ENCODE results near the gene ADAM12. TPM values are rescaled to one million over a fixed set of nuclear protein-coding genes. Genes with fewer than 3 reads are reported as not detected.

ADAM12 gene
- polyA plus RNA-seq, 3 donors, result 0.05 TPM; not detected in 2

DNA sequence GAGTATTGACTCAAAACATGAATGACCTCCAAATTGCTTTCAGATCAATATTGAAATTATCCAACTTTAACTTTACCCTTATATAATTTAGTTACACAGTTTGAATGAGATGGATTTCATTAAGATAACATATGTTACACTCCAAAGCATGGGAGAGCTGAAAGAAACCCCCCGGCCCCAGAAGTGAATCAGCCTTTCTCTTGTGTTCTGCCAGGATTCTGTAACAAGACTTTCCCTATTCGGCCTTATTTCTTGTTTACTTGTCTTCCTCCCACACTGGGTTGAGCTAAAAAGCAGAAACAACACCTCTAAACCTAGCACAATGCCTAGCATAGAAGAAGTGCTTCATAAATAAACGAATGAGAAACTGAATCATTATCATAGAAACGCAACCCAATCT, 224.8 kb downstream of the ADAM12 start:
- H3K9me3 ChIP-seq (replicated peaks in 1 of 2; ENCODE audit: control insufficient read depth in 1 of 2, insufficient read depth in 1 of 2, low read length in 2 of 2), result no peaks in the 10 kb centered on the region
- intact Hi-C loops (cut with micrococcal nuclease), result no loop called here
- no peak overlapping the region for H3K4me3 ChIP-seq (replicated peaks in 1 of 3; ENCODE audit: low read depth in 2 of 3, low read length in 3 of 3)
- Mint-ChIP-seq H3K9me3 (peaks cover 0 to 10% (median 4%) of the 10 kb centered on the region in 7 donors), H3K36me3 (no peaks in the 10 kb centered on the region), H3K4me3 (no peak overlapping the region), H3K27ac (no peak overlapping the region), H3K4me1 (peaks cover 1% of the 10 kb centered on the region), H3K27me3 (ENCODE audit: low read depth in 3 of 3) (peaks cover 2 to 12% (median 9%) of the 10 kb centered on the region in 3 donors)
- no peak overlapping the region for H3K9ac ChIP-seq (ENCODE audit: insufficient read depth, low read length, poor library complexity, severe bottlenecking)
- H3K4me1 ChIP-seq (ENCODE audit: control insufficient read depth in 1 of 2, insufficient read depth in 2 of 2, low read length in 2 of 2), result no peaks in the 10 kb centered on the region
- H3K27ac ChIP-seq (ENCODE audit: low read depth in 1 of 2, low read length in 2 of 2), result no peak overlapping the region
- no peaks in the 10 kb centered on the region for H4K20me1 ChIP-seq (ENCODE audit: insufficient read depth, low read length)
- TF ChIP-seq, protein P1, sequence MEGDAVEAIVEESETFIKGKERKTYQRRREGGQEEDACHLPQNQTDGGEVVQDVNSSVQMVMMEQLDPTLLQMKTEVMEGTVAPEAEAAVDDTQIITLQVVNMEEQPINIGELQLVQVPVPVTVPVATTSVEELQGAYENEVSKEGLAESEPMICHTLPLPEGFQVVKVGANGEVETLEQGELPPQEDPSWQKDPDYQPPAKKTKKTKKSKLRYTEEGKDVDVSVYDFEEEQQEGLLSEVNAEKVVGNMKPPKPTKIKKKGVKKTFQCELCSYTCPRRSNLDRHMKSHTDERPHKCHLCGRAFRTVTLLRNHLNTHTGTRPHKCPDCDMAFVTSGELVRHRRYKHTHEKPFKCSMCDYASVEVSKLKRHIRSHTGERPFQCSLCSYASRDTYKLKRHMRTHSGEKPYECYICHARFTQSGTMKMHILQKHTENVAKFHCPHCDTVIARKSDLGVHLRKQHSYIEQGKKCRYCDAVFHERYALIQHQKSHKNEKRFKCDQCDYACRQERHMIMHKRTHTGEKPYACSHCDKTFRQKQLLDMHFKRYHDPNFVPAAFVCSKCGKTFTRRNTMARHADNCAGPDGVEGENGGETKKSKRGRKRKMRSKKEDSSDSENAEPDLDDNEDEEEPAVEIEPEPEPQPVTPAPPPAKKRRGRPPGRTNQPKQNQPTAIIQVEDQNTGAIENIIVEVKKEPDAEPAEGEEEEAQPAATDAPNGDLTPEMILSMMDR (IDR thresholded peaks at IDR 0.05), result no peak
- H3K27me3 ChIP-seq (ENCODE audit: control insufficient read depth in 2 of 2, insufficient read depth in 2 of 2, low read length in 2 of 2), result no peaks in the 10 kb centered on the region
- no peak for DNase-seq
- no peaks in the 10 kb centered on the region for H3K79me2 ChIP-seq (ENCODE audit: insufficient read depth, low read length)
- no peaks in the 10 kb centered on the region for H3K36me3 ChIP-seq (replicated peaks in 1 of 2; ENCODE audit: control insufficient read depth in 1 of 2, insufficient read depth in 2 of 2, low read length in 2 of 2)
- no peak overlapping the region for H2AFZ ChIP-seq (ENCODE audit: insufficient read depth, low read depth, low read length, poor library complexity, severe bottlenecking)
- no CpG with 5 or more reads among the region's 4 CpGs for WGBS (ENCODE audit: insufficient coverage)
- no peak overlapping the region for H3K4me2 ChIP-seq (replicated peaks; ENCODE audit: extremely low read depth, low read length, poor library complexity, severe bottlenecking)

DNA sequence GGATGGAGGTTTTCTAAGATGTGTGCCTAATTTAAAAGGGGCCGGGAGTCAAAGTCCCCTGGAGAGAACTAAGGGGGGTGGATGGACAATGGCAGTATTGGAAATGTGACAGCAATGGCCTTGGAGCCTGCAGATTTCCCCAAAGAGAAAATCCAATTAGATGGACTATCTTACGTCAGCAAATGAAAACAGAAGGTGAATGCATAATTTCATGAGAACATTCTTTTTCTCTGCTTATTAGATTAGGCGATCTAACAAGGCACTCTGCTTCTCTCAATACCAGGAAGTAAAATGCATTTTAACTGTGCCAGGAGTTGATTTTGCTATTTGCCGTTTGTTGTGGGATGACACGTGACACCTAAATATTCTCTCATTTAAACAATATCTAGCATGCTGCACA, 226.6 kb downstream of the ADAM12 start:
- H3K79me2 ChIP-seq (ENCODE audit: insufficient read depth, low read length), result no peaks in the 10 kb centered on the region
- Mint-ChIP-seq H3K36me3 (no peaks in the 10 kb centered on the region), H3K4me1 (peaks cover 1% of the 10 kb centered on the region), H3K4me3 (no peak overlapping the region), H3K27ac (no peak overlapping the region), H3K27me3 (ENCODE audit: low read depth in 3 of 3) (peaks cover 2 to 10% (median 8%) of the 10 kb centered on the region in 3 donors), H3K9me3 (peaks cover 0 to 10% (median 4%) of the 10 kb centered on the region in 7 donors)
- no CpG with 5 or more reads among the region's 5 CpGs for WGBS (ENCODE audit: insufficient coverage)
- intact Hi-C loops (cut with micrococcal nuclease), result no loop called here
- TF ChIP-seq, protein P1 (IDR thresholded peaks at IDR 0.05), result no peak
- H3K27me3 ChIP-seq (ENCODE audit: control insufficient read depth in 2 of 2, insufficient read depth in 2 of 2, low read length in 2 of 2), result no peaks in the 10 kb centered on the region
- no peak for DNase-seq
- no peaks in the 10 kb centered on the region for H3K9me3 ChIP-seq (replicated peaks in 1 of 2; ENCODE audit: control insufficient read depth in 1 of 2, insufficient read depth in 1 of 2, low read length in 2 of 2)
- no peak overlapping the region for H3K4me2 ChIP-seq (replicated peaks; ENCODE audit: extremely low read depth, low read length, poor library complexity, severe bottlenecking)
- no peaks in the 10 kb centered on the region for H3K4me1 ChIP-seq (ENCODE audit: control insufficient read depth in 1 of 2, insufficient read depth in 2 of 2, low read length in 2 of 2)
- H2AFZ ChIP-seq (ENCODE audit: insufficient read depth, low read depth, low read length, poor library complexity, severe bottlenecking), result no peak overlapping the region
- no peaks in the 10 kb centered on the region for H4K20me1 ChIP-seq (ENCODE audit: insufficient read depth, low read length)
- no peak overlapping the region for H3K4me3 ChIP-seq (replicated peaks in 1 of 3; ENCODE audit: low read depth in 2 of 3, low read length in 3 of 3)
- H3K9ac ChIP-seq (ENCODE audit: insufficient read depth, low read length, poor library complexity, severe bottlenecking), result no peak overlapping the region
- no peak overlapping the region for H3K27ac ChIP-seq (ENCODE audit: low read depth in 1 of 2, low read length in 2 of 2)
- no peaks in the 10 kb centered on the region for H3K36me3 ChIP-seq (replicated peaks in 1 of 2; ENCODE audit: control insufficient read depth in 1 of 2, insufficient read depth in 2 of 2, low read length in 2 of 2)
